ENCODE data around the gene GNLY.

DNA sequence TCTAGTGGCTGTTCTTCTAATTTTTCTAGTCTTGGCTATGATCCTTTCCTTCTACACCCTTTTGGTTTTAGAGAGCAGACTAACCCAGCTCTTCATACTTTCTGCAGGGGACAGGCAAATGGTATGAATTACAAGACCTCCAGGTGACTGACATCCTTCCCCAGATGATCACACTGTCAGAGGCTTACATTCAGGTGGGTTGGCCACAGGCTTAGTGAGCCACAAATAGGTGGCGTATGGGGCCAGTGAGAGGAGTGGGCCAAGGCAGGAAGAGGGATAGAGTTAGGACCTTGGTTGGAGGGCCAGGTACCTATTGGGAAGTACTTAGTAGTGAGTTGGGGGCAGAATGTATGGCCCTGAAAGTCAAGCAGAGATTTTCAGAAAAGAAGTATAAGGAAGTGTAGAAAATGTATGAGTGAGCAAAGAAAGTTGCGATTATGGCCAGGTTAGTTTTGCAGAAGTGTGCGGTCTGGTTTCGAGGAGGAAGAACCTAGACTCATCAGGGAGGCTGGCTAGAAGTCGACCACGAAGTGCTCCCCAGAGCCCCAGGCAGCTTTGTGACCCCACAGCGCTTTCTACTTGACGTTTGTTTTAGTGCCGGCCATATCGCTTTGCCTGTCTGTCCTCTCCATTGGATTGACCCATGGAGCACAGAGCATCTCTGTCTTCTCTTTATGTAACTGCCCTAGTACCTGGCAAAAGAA is 46.2 kb upstream of the GNLY start:
- no peak for TF ChIP-seq SMARCC2 (IDR thresholded peaks at IDR 0.05)
- TF ChIP-seq FOXK2 (IDR thresholded peaks at IDR 0.05), result no peak
- TF ChIP-seq POLR2AphosphoS5 (IDR thresholded peaks at IDR 0.05; ENCODE audit: low read depth, low read length), result no peak
- TF ChIP-seq AKNA (CRISPR knock-in tag; IDR thresholded peaks at IDR 0.05; ENCODE audit: borderline replicate concordance), result no peak
- no peak for TF ChIP-seq ATF2 (CRISPR knock-in tag; IDR thresholded peaks at IDR 0.05)
- no peak for TF ChIP-seq TGIF2 (CRISPR knock-in tag; IDR thresholded peaks at IDR 0.05)
- TF ChIP-seq, protein P1, sequence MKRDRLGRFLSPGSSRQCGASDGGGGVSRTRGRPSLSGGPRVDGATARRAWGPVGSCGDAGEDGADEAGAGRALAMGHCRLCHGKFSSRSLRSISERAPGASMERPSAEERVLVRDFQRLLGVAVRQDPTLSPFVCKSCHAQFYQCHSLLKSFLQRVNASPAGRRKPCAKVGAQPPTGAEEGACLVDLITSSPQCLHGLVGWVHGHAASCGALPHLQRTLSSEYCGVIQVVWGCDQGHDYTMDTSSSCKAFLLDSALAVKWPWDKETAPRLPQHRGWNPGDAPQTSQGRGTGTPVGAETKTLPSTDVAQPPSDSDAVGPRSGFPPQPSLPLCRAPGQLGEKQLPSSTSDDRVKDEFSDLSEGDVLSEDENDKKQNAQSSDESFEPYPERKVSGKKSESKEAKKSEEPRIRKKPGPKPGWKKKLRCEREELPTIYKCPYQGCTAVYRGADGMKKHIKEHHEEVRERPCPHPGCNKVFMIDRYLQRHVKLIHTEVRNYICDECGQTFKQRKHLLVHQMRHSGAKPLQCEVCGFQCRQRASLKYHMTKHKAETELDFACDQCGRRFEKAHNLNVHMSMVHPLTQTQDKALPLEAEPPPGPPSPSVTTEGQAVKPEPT (CRISPR knock-in tag; IDR thresholded peaks at IDR 0.05; ENCODE audit: low read depth), result no peak
- no peak for TF ChIP-seq ZBTB34 (CRISPR knock-in tag; IDR thresholded peaks at IDR 0.05)
- no peak for TF ChIP-seq DMAP1 (CRISPR knock-in tag; IDR thresholded peaks at IDR 0.05)
